Measurements from ENCODE around the gene PGBD4.

DNA sequence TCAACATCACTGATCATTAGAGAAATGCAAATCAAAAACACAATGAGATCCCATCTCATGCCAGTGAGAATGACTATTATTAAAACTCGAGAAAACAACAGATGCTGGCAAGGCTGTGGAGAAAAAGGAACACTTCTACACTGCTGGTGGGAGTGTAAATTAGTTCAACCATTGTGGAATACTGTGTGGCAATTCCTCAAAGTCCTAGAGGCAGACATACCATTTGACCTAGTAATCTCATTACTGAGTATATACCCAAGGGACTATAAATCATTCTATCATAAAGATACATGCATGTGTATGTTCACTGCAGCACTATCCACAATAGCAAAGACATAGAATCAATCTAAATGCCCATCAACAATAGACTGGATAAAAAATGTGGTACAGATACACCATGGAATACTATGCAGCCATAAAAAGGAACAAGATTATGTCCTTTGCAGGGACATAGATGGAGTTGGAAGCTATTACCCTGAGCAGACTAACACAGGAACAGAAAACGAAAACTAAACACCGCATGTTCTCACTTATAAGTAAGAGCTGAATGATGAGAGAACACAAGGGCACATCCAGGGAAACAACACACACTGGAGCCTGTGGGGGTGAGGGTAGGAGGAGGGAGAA lies 47.7 kb upstream of the PGBD4 start:
- TF ChIP-seq, protein P1, sequence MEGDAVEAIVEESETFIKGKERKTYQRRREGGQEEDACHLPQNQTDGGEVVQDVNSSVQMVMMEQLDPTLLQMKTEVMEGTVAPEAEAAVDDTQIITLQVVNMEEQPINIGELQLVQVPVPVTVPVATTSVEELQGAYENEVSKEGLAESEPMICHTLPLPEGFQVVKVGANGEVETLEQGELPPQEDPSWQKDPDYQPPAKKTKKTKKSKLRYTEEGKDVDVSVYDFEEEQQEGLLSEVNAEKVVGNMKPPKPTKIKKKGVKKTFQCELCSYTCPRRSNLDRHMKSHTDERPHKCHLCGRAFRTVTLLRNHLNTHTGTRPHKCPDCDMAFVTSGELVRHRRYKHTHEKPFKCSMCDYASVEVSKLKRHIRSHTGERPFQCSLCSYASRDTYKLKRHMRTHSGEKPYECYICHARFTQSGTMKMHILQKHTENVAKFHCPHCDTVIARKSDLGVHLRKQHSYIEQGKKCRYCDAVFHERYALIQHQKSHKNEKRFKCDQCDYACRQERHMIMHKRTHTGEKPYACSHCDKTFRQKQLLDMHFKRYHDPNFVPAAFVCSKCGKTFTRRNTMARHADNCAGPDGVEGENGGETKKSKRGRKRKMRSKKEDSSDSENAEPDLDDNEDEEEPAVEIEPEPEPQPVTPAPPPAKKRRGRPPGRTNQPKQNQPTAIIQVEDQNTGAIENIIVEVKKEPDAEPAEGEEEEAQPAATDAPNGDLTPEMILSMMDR (IDR thresholded peaks at IDR 0.05), result no peak
- no peak for TF ChIP-seq POLR2A (IDR thresholded peaks at IDR 0.05)

All from right lobe of liver (tissue), 4 donors.